Measurements from ENCODE around the gene ODF2L. TPM values are rescaled to one million over a fixed set of nuclear protein-coding genes. Genes with fewer than 3 reads are reported as not detected.

Gene ODF2L, protein sequence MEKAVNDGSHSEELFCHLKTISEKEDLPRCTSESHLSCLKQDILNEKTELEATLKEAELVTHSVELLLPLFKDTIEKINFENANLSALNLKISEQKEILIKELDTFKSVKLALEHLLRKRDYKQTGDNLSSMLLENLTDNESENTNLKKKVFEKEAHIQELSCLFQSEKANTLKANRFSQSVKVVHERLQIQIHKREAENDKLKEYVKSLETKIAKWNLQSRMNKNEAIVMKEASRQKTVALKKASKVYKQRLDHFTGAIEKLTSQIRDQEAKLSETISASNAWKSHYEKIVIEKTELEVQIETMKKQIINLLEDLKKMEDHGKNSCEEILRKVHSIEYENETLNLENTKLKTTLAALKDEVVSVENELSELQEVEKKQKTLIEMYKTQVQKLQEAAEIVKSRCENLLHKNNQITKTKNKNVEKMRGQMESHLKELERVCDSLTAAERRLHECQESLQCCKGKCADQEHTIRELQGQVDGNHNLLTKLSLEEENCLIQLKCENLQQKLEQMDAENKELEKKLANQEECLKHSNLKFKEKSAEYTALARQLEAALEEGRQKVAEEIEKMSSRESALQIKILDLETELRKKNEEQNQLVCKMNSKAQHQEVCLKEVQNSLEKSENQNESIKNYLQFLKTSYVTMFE
- total RNA-seq: 13.9 and 21.6 TPM in 2 replicates

DNA sequence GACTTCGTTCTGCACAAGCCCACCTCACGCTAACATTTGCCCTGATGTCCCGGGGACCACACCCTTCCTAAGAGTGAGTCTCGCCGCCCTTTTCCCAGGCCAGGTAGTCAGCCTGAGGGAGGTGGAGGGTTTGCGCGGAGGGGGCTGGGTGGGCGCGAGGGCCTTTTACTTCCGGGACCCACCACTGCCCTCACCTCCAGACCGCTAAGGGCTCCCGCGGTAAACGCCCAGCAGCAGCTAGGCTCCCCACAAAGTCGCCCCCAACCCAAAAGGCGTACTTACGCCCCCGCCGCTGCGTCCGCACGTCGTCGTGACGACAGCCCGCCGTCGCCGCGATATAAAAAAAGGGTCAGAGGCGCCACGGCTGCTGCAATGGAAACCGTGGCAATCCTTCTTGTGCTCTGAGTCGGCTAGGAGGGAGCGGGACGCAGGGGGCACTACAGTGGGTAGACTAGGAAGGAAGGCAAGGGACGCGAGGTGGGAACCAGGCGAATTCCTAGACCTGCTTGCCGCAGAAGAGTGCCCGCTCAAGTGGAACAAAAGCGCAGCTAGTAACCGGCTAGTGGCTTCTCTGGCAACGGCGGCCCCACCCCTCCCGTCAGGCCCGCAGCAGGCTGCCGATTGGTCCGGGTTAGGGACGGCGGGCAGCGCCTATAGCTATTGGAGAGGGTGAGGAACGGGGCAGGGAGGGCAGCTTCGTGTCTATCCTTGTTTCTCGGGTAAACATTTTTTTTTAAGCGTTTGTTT, at the start of gene ODF2L:
TSS of gene ODF2L (minus strand) at position 573 of the 747 bp plus-strand sequence. CDS start 9,296 bp downstream, outside the sequence.

DNA sequence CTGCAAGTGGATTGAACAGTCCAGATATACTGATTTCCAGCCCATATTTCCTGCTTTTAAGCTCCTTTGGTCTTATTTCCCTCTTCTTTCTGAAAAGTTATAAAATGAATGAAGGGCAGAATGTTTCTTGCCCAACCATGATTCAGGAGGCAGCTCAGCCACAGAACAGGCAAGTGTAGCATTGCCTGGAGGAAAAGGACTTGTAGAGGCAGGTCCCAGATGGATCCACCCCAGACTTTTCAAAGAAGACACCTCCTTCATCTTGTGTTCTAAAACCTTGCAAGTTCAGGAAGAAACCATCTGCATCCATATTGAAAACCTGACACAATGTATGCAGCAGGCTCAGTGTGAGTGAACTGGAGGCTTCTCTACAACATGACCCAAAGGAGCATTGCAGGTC, 27.8 kb upstream of the ODF2L start, which contains the start of gene CLCA2:
TSS of gene CLCA2 (plus strand) at position 299 of the 400 bp plus-strand sequence. CDS start at position 376, 77 bp downstream.

Other genes with a start within 250 kb of the ODF2L start
- gene COL24A1, start 239.6 kb downstream of the ODF2L start, total RNA-seq: 0.23 and 0.46 TPM in 2 replicates
- 0.72 and 7.4 TPM in 2 replicates for gene CLCA2, start 27.8 kb upstream of the ODF2L start, total RNA-seq
- gene CLCA1, start 72.6 kb upstream of the ODF2L start, total RNA-seq: not detected in 2 replicates
- not detected in 2 replicates for gene CLCA4, start 150.8 kb upstream of the ODF2L start, total RNA-seq

Data from smooth muscle cell of the pulmonary artery (primary cell).